ENCODE data around the gene ZNF483.
"Not testable (repeated sequence)": the region's sequence is repeated elsewhere in the genome, so short reads cannot be mapped to it uniquely, and the experiment has no call there.

Gene ZNF483

DNA sequence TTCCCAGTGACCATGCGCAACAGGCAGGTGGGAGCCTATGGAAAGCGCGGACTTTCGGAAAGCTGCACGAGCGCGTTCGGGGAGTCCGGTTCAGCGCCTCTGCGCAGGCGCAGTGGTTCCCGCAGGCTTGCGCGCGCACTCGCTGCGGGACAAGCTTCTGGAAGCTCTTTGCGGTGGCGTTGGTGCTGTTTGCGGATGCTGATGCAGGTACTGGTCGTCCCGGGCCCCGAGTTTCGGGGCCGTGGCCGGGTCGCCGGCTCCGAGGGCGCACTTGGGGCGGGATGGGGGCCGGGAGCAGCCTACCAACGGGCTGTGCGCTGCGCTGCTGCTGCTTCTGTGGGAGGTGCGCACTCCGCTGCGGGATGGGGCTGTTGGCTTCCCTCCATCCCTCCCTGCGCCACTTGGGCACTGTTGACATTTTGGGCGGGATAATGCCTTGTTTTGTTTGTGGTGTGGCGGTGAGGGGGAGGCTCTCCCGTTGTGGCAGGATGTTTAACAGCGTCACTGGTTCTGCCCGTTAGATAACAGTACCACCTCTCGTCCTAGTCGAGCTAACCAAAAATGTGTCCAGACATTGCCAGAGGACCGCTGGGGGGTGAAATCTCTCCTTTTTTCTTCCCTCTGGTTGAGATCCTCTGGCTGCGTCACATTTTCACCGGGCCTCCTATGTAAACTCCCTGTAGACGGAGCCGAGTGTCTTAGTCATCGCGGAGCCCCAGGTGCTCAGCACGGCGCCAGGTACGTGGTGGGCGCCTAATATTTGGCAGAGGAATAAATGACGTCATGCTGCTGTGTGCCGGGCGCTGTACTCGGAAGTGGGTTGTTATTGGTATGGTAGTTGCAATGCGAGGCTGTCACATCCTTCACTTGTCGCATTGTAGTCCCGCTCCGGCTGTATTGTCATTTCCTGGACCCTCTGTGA lies at the start of gene ZNF483:
TSS of gene ZNF483 (plus strand) at position 124 of the 922 bp plus-strand sequence. CDS start 2,217 bp downstream, outside the sequence.
- DNase-seq = peak; percentile 67

DNA sequence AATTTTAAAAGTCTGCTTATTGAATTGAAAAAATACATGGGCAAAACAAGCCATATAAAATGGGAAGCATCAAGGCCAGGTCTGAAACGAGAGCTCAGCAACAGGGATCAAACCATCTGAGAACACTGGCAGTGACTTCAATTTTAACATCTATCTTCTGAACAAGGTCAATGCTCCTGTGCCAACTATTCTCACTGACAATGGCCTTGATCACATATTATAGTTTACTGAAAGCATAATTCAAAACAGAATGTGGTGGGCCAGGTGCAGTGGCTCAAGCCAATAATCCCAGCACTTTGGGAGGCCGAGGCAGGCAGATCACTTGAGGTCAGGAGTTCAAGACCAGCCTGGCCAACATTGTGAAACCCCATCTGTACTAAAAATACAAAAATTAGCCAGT lies 49.8 kb upstream of the ZNF483 start:
- DNase-seq = no peak

DNA sequence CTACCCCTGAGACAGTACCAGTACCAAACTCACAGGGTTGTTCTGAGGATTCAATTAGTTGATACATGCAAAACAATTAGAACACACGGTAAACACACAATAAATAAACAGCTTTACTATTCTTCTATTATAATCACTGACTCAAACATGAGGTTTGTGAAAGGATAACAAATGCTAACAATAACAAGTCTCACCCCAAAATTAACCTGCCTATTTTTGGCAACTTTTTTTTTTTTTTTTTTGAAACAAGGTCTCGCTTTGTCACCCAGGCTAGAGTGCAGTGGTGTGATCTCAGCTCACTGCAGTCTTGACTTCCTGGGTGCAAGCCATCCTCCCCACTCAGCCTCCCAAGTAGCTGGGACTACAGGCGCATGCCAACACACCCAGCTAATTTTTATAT lies 47.3 kb upstream of the ZNF483 start:
- no peak for DNase-seq

DNA sequence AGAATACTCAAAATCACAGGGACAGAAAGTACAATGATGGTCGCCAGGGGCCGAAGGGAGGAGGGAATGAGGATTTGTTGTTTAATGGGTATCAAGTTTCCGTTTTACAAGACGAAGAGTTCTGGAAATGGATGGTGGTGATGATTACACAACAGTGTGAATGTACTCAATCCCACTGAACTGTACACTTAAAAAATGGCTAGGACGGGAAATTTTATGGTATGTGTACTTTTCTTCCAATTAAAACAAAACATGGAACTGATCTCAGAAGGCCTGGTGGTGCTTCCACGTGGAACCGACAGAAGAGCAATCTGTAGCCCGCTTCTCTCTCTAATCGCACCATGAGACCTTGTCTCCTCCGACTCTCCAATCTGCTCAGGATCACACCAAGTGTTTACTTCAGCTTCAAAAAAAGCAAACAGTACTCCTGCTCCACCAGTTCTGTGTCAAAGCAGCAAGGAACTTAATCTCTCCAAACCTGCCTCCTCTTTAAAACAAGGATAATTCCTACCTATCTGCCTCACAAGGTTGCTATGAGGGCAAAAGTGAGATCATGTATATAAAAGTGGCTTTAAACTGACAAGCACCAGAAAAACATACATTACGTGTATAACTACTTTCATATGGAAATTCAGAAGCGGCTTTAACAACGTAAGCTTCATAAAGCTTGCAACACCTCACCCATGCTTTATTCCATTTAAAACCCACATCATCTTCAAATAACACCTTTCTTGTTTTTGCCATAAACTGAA lies 42.9 kb upstream of the ZNF483 start:
- DNase-seq = peak; percentile 13

DNA sequence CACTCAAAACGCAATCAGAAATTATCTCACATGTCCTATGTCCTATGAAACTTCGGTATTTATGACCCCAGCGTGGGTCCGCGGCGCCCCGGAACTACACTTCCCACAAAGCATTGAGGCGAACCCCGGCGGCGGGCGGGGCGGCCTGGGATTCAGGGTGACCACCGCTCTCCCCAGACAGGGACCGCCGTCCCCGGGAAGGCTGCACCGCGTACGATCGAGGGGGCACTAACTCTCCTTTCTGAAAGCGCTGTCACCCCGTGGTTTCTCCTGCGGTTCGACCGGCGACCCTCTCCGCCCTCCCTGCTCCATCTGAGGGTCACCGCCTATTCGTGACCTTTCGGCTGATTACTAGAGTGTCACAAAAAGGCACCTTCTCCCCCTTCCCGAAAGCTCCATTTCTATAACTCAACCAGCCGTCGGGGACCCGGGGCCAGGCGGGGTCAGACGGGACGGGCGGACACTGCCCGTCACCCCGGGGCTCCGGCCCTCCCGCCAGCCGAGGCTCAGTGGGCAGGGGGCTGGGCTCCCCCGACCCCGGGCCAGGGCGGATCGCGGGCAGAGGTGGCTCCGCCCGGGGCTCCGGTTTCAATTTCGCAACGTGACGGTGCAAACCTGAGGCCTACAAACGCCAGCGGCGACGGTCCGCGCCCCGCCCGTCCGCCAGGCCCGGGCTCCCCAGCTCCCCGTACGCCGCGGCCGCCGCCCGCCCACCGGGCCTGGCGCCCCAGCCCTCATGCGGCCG lies 42.1 kb upstream of the ZNF483 start:
- peak; percentile 60 for DNase-seq

DNA sequence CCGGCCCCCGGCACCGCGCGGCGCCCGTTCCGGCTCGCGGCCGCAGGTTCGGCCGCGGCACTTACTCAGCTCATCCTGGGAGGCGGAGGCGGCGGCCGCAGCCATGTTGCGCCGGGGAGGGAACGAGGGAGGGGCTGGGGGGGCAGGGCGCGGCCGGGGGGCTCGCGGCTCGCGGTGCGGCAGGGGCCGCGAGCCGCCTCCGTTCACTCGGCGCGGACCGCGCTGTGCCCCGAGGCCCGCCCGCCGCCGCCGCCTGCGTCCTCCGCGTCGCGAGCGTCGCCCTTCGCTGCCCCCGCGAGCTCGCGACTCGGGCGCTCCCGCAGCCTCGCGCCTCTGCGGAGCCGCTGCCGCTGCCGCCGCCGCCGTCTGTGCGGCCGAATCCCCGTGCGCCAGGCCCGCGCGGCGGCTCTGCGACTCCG lies 41.5 kb upstream of the ZNF483 start:
- peak; percentile 57 for DNase-seq

DNA sequence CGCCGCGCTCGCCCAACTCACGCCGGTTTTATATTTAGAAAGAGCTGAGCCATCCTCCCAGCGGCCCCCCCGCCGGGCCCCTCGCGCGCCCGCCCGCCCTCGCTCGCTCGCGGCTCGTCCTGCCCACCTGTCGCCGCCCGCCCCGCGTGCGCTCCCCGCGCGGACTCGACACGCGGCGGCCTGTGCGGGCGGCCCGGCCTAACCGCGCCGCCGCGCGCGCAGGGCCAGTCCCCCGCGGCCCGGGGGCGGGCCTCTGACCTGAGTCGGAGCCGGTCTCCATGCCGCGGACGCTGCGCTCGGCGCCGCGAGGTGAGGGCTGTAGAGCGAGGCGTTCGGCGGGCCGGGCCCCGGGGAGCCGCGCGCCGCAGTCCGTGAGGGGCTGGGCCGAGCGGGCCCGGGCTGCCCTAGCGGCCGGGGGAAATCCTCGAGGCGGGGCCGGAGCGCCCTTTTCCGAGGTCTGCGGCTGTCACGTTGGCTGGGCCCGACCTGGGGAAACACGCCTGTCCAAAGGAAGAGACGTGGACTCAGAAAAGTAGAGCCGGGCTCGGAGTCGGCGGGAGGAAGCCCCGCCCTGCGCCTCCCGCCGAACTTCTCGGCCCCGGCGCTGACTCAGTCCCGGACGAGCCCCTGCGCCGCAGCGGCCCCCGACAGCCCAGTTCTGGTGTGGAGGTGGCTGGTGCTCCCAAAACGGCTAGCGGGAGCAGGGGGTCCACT lies 41.0 kb upstream of the ZNF483 start, which contains the start of gene ECPAS:
TSS of gene ECPAS (minus strand) at position 526 of the 714 bp plus-strand sequence. CDS start 11,465 bp downstream, outside the sequence.
- DNase-seq = peak; percentile 79

DNA sequence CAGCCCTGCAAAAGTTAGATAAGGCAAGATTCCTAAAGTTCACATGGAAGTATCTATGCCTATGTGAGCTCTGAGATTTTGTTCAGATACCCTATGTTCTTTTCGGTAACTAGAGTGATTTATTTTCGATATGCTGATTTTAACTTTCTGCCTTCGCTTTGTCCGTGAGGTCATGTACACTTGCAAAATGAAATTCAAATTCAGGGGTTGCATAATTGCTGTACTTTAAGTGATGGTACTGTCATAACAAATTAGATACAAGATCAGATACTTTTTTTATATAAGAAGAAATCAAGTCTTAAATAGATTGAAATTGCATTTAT lies 40.4 kb upstream of the ZNF483 start:
- DNase-seq = no peak

DNA sequence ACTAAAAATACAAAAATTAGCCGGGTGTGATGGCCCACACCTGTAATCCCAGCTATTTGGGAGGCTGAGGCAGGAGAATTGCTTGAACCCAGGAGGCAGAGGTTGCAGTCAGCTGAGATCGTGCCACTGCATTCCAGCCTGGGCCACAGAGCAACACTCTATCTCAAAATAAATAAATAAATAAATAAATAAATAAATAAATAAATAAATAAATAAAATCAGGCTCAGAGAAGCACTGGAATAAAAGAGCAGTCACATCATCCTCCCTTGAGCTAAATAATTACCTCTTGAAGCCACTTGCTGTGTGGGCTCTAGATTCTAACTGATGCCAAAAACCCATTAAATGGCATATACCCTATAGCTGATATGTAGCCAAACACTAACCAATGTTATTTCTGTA lies 27.8 kb upstream of the ZNF483 start:
- not testable (repeated sequence) for DNase-seq

DNA sequence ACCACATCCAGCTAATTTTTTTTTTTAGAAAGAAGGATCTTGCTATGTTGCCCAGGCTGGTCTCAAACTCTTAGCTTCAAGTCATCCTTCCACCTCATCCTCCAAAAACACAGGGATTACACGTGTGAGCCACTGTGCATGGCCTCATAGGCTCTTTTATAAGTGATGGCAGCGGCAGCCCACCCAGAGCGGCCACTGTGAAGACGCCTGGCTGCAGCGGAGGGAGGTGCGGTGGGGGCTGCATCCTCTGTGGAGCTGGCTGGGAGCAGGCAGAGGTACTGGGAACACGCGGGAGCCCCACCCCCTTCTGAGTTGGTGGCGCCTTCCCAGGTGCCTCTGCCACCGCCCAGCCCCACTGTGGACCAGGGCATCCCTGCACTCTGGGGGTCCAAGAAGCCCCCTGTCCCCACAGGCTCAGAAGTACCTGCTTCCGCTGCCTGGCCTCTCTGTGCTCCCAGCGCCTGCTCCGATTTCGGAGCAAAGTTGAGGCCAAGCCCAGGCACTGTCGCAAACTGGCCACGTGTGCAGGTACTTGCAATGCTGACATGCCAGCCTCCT lies 23.9 kb upstream of the ZNF483 start:
- DNase-seq = no peak

DNA sequence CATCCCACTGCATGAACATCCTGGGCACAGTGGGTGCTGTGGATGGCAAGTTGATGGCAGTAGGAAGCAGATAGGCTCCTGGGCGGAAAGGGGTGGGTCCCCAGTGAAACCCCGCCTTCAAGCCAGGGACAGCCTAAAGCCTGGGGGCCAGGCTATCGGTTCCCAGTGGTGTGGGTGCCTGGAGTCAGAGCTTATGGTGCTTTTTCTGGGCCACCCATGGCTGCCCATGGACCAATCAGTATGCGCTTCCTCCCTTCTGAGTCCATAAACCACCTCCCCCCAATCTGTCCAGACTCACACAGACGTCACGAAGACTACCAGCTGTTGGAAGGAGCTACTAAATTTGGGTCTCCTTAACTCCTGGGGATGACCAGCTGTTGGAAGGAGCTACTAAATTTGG lies 23.3 kb upstream of the ZNF483 start:
- no peak for DNase-seq

DNA sequence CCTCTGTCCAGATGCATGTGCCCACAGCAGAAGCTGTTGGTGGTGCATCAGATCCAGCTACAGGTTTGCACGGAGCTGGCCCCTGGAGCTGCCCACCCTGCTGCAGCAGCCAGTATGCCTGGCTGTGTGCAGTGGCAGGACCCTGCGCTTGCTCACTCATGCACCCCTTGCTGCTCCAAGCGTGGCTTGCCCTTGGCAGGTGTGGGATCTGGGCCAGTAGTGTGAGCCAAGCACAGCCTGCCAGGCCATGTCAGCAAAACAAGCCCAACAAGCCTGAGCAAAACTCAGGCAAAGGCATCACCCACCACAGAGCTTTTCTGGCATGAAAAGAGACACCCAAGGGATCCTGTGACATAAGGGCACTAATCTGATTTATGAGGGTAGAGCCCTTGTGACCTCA lies 22.5 kb upstream of the ZNF483 start:
- DNase-seq = no peak

DNA sequence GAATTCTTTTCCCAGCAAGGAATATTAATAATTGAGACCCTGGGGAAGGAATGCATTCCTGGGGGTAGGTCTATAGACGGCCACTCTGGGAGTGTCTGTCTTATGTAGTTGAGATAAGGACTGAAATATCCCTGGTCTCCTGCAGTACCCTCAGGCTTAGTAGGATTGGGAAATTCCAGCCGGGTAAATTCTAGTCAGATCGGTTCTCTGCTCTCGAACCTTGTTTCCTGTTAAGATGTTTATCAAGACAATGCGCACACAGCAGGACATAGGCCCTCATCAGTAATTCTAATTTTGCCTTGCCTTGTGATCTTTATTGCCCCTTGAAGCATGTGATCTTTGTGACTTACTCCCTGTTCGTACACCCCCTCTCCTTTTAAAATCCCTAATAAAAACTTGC lies 13.4 kb upstream of the ZNF483 start:
- not testable (repeated sequence) for DNase-seq

DNA sequence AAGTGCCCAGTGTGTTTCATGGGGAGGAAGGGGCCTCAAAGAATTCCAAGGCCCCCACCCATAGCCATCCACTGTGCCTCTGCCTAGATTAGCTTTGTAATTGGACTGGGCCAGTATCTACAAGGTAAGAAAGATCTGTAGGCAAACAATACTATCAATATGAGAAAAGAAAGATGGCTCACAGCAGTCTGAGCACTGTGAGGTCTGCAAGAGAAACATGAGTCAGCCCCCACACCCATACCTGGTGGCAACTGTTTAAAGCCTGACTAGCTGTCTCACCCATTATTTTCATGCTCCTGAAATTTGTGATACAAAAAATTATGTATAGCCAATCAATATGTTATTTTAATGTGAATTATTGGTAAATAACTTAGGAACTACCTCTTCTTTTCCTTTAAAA lies 10.0 kb upstream of the ZNF483 start:
- DNase-seq = no peak

DNA sequence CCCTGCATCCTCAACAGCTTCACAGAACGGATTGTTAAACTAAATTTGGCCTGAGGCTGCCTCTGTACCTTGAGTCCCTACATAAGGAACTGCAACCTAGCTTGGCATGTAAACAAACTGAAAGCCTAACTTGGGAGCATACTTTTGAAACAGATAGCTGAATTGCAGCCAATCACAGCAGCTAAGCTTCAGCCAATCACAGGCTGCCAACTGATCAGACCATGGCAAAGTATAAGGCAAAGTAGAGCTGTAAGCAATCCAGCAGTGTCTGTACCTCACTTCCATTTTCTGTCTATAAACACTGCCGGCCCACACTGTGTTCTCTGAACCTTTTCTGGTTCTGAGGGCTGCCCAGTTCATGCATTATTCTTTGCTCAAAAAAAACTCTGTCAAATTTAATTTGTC lies 8.9 kb upstream of the ZNF483 start:
- DNase-seq = peak; percentile 8

DNA sequence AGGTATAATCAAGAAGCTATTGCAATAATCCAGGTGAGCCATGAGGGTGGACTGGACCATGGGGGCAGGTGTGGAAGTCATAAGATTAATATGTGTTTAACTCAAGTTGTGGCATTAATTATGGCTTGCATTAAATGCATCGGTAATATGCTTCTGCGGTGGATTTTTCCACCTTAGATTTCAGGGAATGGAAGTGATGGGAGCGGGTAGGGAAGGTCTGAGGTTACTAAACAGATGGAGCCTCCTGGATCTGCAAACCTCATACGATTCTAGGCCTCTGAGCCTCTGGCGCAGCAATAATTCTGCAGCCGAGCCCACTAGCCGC lies 286 bp upstream of the ZNF483 start:
- DNase-seq = no peak

DNA sequence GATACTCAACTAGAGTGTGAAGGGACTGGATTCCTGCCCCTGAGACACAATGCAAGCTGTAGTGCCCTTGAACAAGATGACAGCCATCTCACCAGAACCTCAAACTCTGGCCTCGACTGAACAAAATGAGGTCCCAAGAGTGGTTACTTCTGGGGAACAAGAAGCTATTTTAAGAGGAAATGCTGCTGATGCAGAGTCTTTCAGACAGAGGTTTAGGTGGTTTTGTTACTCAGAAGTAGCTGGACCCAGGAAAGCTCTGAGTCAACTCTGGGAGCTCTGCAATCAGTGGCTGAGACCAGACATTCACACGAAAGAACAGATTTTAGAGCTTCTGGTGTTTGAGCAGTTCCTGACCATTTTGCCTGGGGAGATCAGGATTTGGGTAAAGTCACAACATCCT lies 2.4 kb downstream of the ZNF483 start:
- DNase-seq = no peak

DNA sequence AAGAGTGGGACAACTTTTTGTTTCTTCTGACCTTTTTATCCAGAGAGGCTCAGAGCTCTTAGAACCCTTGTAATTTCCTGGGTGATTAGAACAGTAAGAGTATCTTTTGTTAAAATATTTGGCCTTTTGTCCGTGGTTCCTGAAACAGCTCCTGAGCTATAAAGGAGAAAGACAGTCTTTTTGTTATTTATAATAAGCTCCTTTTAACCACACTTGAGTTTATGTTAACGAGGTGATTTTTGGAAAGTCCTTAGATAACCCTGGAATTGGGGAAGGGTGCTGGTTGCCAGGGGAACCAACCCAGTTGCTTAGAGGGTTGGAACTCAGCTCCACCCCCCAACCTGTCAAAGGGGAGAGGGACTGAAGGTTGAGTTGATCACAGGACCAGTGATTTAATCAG lies 4.8 kb downstream of the ZNF483 start:
- DNase-seq = no peak

DNA sequence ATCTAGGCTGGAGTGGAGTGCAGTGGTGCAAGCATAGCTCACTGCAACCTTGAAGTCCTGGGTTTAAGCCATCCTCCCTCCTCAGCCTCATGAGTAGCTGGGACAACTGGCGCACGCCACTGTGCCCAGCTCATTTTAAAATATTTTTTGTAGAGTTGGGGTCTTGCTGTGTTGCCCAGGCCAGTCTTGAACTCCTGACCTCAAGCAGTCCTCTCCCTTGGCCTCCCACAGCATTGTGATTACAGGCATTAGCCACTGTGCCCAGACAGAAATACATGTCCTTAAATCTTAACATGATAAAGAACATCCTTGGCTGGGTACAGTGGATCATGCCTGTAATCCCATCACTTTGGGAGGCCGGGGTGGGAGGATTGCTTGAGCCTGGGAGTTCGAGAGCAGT lies 6.7 kb downstream of the ZNF483 start:
- DNase-seq = no peak

DNA sequence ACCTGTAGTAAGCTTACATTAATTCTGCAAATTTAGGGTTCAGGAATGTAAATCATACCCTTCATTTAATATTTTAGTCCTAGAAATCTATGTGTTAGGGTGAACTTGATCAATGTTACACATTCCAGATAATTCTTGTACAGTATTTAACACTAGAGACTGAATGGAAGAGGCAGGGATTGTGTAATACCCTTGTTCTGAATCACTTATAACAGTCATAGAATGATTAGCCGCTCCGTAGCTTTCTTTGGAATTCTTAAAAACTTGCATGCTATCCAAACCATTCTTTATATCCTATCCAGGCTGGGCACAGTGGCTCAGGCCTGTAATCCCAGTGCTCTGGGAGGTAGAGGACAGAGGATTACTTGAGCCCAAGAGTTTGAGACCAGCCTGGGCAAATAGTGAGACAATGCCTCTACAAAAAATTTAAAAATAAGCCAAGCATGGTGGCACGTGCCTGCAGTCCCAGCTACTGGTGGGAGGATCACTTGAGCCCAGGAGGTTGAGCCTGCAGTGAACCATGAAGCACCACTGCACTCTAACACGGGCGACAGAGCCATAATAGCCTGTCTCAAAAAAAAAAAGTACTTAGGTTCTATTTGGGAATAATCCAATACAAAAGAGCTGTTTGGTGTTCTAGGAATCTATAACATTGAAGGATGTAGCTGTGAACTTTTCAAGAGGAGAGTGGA lies 8.3 kb downstream of the ZNF483 start:
- DNase-seq = no peak

DNA sequence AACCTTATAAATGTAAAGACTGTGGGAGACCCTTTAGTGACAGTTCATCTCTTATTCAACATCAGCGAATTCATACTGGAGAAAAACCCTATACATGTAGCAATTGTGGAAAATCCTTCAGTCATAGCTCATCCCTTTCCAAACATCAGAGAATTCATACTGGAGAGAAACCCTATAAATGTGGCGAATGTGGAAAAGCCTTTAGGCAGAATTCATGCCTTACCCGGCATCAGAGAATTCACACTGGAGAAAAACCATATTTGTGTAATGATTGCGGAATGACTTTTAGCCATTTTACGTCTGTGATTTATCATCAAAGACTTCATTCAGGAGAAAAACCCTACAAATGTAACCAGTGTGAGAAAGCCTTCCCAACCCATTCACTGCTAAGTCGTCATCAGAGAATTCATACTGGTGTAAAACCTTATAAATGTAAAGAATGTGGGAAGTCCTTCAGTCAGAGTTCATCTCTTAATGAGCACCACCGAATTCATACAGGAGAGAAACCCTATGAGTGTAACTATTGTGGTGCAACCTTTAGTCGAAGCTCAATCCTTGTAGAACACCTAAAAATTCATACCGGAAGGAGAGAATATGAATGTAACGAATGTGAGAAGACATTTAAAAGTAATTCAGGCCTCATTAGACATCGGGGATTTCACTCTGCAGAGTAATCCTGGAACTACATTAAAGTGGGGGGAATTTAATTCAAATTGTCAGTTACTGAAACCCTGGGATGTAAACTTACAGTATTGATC lies 17.7 kb downstream of the ZNF483 start:
- DNase-seq = no peak
